Activated CD4-positive, CD25-positive, alpha-beta regulatory T cell treated with anti-CD3 and anti-CD28 coated beads, Interleukin-2, amount 50 U/mL, for 72 hours (primary cell): ENCODE results near the gene NXT1.

Source experiments
- DNase-seq: peaks from one replicate; pipeline ENCODE4 v3.0.0; 2021

Gene NXT1

GRCh38 chr20:23393996-23394775, 43.6 kb downstream of the NXT1 start:
- DNase-seq = no peak

GRCh38 chr20:23396950-23397627, 46.5 kb downstream of the NXT1 start:
- DNase-seq = no peak

GRCh38 chr20:23397961-23398360, 47.4 kb downstream of the NXT1 start:
- no peak for DNase-seq

- peak; percentile 36 for DNase-seq
Observed at GRCh38 chr20:23399568-23400241, 49.1 kb downstream of the NXT1 start.

- DNase-seq = no peak
Observed at GRCh38 chr20:23401051-23401450, 50.5 kb downstream of the NXT1 start.

- DNase-seq = no peak
Observed at GRCh38 chr20:23403751-23404150, 53.2 kb downstream of the NXT1 start.

GRCh38 chr20:23404196-23404595, 53.6 kb downstream of the NXT1 start:
- no peak for DNase-seq
